HG03575 (cell line): ENCODE results near the gene FRMD4A.

Source experiments
- ATAC-seq: cut with Tn5 transposase; IDR thresholded peaks from one replicate; pipeline ENCODE4 v1.9.1; 2021; ENCODE audit not compliant: unreplicated experiment, insufficient number of reproducible peaks, low FRiP score; ENCODE audit errors: extremely low read depth

The FRMD4A gene

GRCh38 chr10:14302035-14302434, 28.7 kb downstream of the FRMD4A start:
- ATAC-seq: no peak

- no peak for ATAC-seq
These were observed 31.2 kb downstream of the FRMD4A start for GRCh38 chr10:14299556-14299955.

DNA sequence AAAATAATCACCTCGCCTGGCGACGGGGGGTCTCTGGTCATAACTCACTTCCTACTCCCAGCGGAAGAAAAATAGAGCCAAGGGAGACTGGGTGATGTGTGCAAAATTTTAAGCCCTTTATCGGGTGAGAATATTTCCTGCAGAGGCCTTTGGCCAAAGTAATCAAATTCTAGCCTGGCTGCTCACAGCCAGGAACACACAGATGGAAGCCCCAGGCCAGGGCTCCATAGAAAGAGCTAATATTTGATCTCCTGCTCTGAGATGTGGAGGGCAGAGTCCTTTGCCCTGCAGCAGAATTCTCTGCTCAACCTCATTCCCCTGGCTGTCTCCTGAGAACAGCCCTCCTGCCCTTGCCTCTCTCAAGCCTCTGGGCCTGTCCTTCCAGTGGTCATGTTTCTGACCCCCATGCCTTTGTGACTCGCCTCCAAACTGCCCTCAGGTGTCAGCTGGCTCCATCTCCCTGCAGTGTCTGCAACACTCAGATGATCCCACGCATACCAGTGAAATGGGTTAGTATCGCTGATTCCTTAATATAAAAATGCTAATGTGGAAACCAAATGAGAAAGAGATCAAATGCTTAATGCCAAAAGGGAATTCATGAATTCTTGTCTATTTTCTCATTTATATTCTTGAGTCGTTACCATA, 34.5 kb downstream of the FRMD4A start:
- no peak for ATAC-seq

- no peak for ATAC-seq
These were observed 36.2 kb downstream of the FRMD4A start for GRCh38 chr10:14294347-14295059.

- ATAC-seq: no peak
These were observed 37.2 kb downstream of the FRMD4A start for GRCh38 chr10:14293526-14293925.

DNA sequence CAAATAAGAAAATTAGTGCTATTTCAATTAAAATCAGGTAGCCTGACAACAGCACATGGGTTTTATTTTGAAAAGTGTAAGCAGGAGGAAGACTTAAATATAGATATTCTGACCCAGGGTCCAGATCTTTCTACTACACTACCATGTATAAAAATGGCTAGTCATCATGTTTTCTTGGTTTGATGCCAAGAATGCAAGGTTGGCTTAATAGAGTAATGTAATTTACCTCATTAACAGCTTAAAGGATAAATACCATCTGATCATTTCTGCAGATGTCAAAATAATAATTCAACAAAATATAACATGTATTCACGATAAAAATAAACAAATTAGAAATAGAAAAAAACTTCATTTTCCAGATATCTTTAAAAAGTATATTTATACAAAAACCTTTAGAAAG, 39.4 kb downstream of the FRMD4A start:
- no peak for ATAC-seq

GRCh38 chr10:14285941-14286560, 44.7 kb downstream of the FRMD4A start:
- no peak for ATAC-seq

- ATAC-seq: no peak
These were observed 48.4 kb downstream of the FRMD4A start for GRCh38 chr10:14282276-14282675.

GRCh38 chr10:14278533-14278932, 52.2 kb downstream of the FRMD4A start:
- no peak for ATAC-seq

DNA sequence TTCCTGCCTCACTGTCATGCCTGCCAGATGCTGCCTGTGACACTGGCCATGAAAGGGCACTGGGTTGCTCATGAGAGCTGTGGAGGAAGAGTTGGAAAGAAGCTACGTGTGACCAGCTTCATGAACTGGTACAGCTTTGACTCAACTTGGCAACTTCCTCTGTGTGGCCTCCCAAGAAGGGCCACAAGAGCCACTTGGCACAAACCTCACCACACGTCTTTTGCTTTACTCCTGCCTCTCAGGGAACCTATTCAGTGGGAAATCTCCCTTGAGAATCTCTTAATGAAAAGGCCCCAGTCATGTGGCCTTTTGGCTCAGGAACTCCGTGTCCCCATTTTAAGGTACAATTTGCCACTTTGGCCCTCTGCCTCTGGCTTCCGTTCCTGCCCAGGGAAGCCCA, 54.5 kb downstream of the FRMD4A start:
- no peak for ATAC-seq

DNA sequence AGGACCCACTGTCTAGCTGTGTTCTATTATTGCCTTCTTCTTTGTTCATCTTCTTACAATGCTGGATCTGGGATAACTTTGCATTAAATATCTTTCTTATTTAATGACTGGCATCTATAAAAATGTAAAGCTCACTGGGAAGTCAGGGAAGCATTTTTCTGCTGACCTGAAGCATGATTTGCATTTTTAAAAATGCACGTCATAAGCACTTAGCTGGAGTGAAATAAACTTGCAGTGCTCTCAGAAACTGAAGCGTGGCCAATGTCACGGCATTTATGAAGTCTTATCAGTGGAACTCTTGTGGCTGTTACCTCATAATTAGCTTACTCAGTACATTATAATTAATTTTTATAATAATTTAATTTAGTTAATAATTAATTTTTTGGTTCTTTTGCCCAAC, 59.1 kb downstream of the FRMD4A start:
- no peak for ATAC-seq

- no peak for ATAC-seq
These were observed 60.4 kb downstream of the FRMD4A start for GRCh38 chr10:14270370-14270769.

- no peak for ATAC-seq
These were observed 65.0 kb downstream of the FRMD4A start for GRCh38 chr10:14265709-14266108.

GRCh38 chr10:14262836-14263425, 67.8 kb downstream of the FRMD4A start:
- no peak for ATAC-seq

DNA sequence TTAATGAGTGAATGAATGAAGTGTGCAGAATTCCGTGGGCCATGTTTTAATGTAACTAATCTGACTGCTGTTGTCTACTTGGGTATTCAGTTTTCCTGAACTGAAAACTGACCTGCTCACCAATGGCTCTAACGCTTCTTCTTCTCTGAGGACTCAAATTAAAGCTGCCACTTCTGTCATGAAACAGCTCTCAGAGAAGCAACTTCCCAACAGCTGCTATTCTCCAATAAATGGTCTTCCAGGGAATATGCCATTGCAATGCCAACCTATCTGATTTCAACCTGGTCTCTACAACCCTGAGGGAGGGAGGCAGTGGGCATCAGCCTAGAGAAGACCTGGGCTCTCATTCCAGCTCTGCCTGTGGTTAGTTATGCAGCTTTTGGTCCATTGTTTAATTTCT, 69.4 kb downstream of the FRMD4A start:
- no peak for ATAC-seq

DNA sequence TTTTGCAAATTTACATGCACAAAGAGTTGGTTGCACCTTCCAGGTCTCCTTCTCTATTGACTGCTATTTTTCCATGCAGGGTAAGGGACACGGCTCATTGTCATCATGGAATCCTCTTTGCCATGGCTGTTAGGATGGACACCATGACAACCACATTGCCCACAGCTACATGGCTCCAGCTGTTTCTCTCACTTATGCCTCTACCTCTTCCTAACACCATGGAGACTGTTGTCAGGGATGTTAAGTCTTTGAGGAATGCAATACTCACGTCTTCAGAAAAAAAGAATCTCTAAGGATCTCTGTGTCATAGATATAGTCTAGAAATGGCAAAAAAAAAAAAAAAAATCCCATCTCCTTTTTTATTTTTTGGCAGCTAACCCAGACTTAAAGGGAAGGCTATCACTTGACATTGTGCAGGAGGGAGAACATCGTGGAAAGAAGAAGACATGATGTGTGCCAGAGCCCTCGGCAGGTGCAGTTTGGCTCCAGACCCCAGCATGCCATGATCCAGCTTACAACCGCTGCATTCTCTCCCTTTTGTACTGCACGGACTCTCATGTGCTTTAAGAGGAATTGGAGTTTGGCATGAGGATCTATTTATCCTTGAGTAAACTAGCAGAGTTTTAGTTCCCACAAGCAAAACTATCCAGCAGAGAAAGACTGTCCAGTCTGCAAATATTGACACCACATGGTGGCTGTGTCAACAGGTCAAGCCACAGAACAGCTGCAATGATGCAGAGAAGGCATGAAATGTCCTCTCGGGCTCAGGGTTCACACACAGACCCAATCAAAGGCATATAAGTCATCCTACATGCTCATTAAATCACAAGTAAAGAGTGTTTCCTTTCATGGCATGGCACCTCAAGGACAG, 70.8 kb downstream of the FRMD4A start:
- ATAC-seq: no peak

- no peak for ATAC-seq
These were observed 76.4 kb downstream of the FRMD4A start for GRCh38 chr10:14254368-14254767.

GRCh38 chr10:14253711-14254110, 77.0 kb downstream of the FRMD4A start:
- no peak for ATAC-seq

- ATAC-seq: no peak
These were observed 77.6 kb downstream of the FRMD4A start for GRCh38 chr10:14253079-14253478.
